CD4-positive, alpha-beta memory T cell (primary cell): Measurements from ENCODE around the gene SLC38A2. TPM values are rescaled to one million over a fixed set of nuclear protein-coding genes. Genes with fewer than 3 reads are reported as not detected.

ENCODE experiments used
- CTCF ChIA-PET: fragments of 350-600 bp; sonication (Branson Sonifier 250); formaldehyde crosslinking; loops from one replicate; lab custom pipeline; 2021; ENCODE audit warnings: inconsistent platforms; ENCODE audit not compliant: partially characterized antibody; lab: Charles Lee
- POLR2A ChIA-PET: fragments of 350-600 bp; sonication (Branson Sonifier 250); formaldehyde crosslinking; loops from one replicate; lab custom pipeline; 2021; ENCODE audit not compliant: partially characterized antibody; lab: Charles Lee
- DNase-seq, 5 donors: peaks; one replicate each; pipeline versions ENCODE4 v3.0.0 to v3.0.0-alpha.2; 2020 to 2022; ENCODE audit warnings: mixed read lengths in 1 of 5
- H3K27ac ChIP-seq: one replicate; pipeline ENCODE4 v1.7.0; 2013; ENCODE audit warnings: low read depth, low read length
- H3K27me3 ChIP-seq: 2 replicates; pipeline ENCODE4 v1.7.0; 2013; ENCODE audit warnings: mild to moderate bottlenecking, low read length, moderate library complexity; ENCODE audit not compliant: insufficient read depth
- H3K36me3 ChIP-seq: 2 replicates; pipeline ENCODE4 v1.7.0; 2013; ENCODE audit warnings: mild to moderate bottlenecking, low read length, moderate library complexity; ENCODE audit not compliant: insufficient read depth
- H3K4me1 ChIP-seq: 2 replicates; pipeline ENCODE4 v1.7.0; 2013; ENCODE audit warnings: mild to moderate bottlenecking, low read length, moderate library complexity; ENCODE audit not compliant: insufficient read depth
- H3K4me3 ChIP-seq, 2 donors: one replicate each; pipeline ENCODE4 v1.7.0; 2013; ENCODE audit warnings: low read length in 2 of 2, mild to moderate bottlenecking in 1 of 2
- H3K9me3 ChIP-seq, 2 donors: one replicate each; pipeline ENCODE4 v1.7.0; 2013; ENCODE audit warnings: low read length in 2 of 2, control low read depth in 1 of 2; ENCODE audit not compliant: control insufficient read depth in 1 of 2
- H3K27ac Mint-ChIP-seq, 7 donors: one replicate each; pipeline ENCODE4 v1.8.0; 2020 to 2021; ENCODE audit warnings: mixed read lengths in 7 of 7, mild to moderate bottlenecking in 6 of 7, inconsistent platforms in 3 of 7, moderate library complexity in 3 of 7
- H3K27me3 Mint-ChIP-seq, 2 donors: one replicate each; pipeline ENCODE4 v1.8.0; 2020 to 2021; ENCODE audit warnings: mixed read lengths in 2 of 2
- H3K36me3 Mint-ChIP-seq, 2 donors: one replicate each; pipeline ENCODE4 v1.8.0; 2020 to 2021; ENCODE audit warnings: mixed read lengths in 2 of 2, inconsistent platforms in 1 of 2, mild to moderate bottlenecking in 1 of 2
- H3K4me1 Mint-ChIP-seq, 4 donors: one replicate each; pipeline ENCODE4 v1.8.0; 2020 to 2021; ENCODE audit warnings: mixed read lengths in 4 of 4, mild to moderate bottlenecking in 1 of 4
- H3K4me3 Mint-ChIP-seq, 8 donors: one replicate each; pipeline ENCODE4 v1.8.0; 2020 to 2021; ENCODE audit warnings: mixed read lengths in 8 of 8, mild to moderate bottlenecking in 7 of 8, moderate library complexity in 6 of 8, inconsistent platforms in 3 of 8
- H3K9me3 Mint-ChIP-seq, 8 donors: one replicate each; pipeline ENCODE4 v1.8.0; 2020 to 2021; ENCODE audit warnings: mixed read lengths in 8 of 8, mild to moderate bottlenecking in 5 of 8, inconsistent platforms in 3 of 8, moderate library complexity in 1 of 8
- intact Hi-C: fragments of 100-400 bp; cut with micrococcal nuclease; formaldehyde crosslinking; loops from one replicate; pipeline ENCODE4 v1.15.1; 2023
- polyA plus RNA-seq, 2 donors: library from polyadenylated mRNA; unstranded; fragments of 300-500 nt; fragmentation: Illumina TruSeq; gene quantifications; one replicate each; pipeline ENCODE4 v1.2.3, GENCODE V29; 2021
- total RNA-seq, 2 experiments: library from RNA; stranded (reverse); gene quantifications; one replicate each; pipeline ENCODE4 v1.2.3, GENCODE V29; 2021

SLC38A2 gene
- 100 to 1,000 TPM; 200 to 208 TPM for total RNA-seq
- polyA plus RNA-seq, result 10 to 100 TPM; 46.8 to 73.6 TPM

GRCh38 chr12:46372544-46373300, at the start of gene SLC38A2:
TSS of gene SLC38A2 (minus strand) at chr12:46372773. CDS start at chr12:46371293, 1,480 bp downstream.
- POLR2A ChIA-PET, result interaction anchor here (0.9 to 5.7 kb wide), 16 partner anchors 11 to 1333 kb away, joined by 3 to 114 read pairs (median 8); partner anchors contain the start of genes RPAP3 and SLC38A1
- Mint-ChIP-seq H3K27ac (peak within 1 kb of the TSS; percentile 93 to 99 (median 99)), H3K4me3 (peak within 1 kb of the TSS; percentile 94 to 99 (median 96)), H3K9me3 (peaks cover 0 to 7% (median 0%) of the 10 kb centered on the region in 8 donors), H3K27me3 (peaks cover 0 to 6% of the 10 kb centered on the region in 2 donors), H3K4me1 (peaks cover 39 to 67% (median 43%) of the 10 kb centered on the region in 4 donors), H3K36me3 (peaks cover 19 to 47% of the 10 kb centered on the region in 2 donors)
- no peaks in the 10 kb centered on the region for H3K9me3 ChIP-seq
- peaks cover 26% of the 10 kb centered on the region for H3K36me3 ChIP-seq
- peak; percentile 94 to 96 (median 95) for DNase-seq
- peak within 1 kb of the TSS; percentile 88 for H3K27ac ChIP-seq
- peaks cover 53% of the 10 kb centered on the region for H3K4me1 ChIP-seq
- H3K27me3 ChIP-seq, result no peaks in the 10 kb centered on the region
- intact Hi-C loops, result loop anchor here (1.0 to 10.0 kb wide), 10 partner anchors 11 to 1155 kb away; partner anchors contain the start of genes ANO6 and SCAF11
- H3K4me3 ChIP-seq, result peak within 1 kb of the TSS; percentile 76 to 93
- CTCF ChIA-PET, result interaction anchor here (0.8 to 2.7 kb wide), 3 partner anchors 17 to 213 kb away, joined by 3 to 12 read pairs (median 3); no protein-coding TSS in a partner anchor

GRCh38 chr12:46419675-46420074, 47.1 kb upstream of the SLC38A2 start:
- H3K4me3 ChIP-seq, result no peak overlapping the region
- H3K9me3 ChIP-seq, result no peaks in the 10 kb centered on the region
- ChIA-PET CTCF (no interaction called here), POLR2A (no interaction called here)
- Mint-ChIP-seq H3K4me1 (peaks cover 0 to 6% (median 0%) of the 10 kb centered on the region in 4 donors), H3K27me3 (no peaks in the 10 kb centered on the region), H3K36me3 (peaks cover 3 to 15% of the 10 kb centered on the region in 2 donors), H3K27ac (no peak overlapping the region), H3K9me3 (peaks cover 0 to 24% (median 16%) of the 10 kb centered on the region in 8 donors), H3K4me3 (no peak overlapping the region)
- H3K27ac ChIP-seq, result no peak overlapping the region
- DNase-seq, result no peak
- H3K27me3 ChIP-seq, result no peaks in the 10 kb centered on the region
- intact Hi-C loops, result no loop called here
- H3K36me3 ChIP-seq, result no peaks in the 10 kb centered on the region
- H3K4me1 ChIP-seq, result no peaks in the 10 kb centered on the region

GRCh38 chr12:46415552-46415951, 43.0 kb upstream of the SLC38A2 start:
- no peaks in the 10 kb centered on the region for H3K27me3 ChIP-seq
- Mint-ChIP-seq H3K36me3 (peaks cover 0 to 12% of the 10 kb centered on the region in 2 donors), H3K9me3 (peaks cover 0 to 8% (median 7%) of the 10 kb centered on the region in 8 donors), H3K4me1 (peaks cover 0 to 2% (median 0%) of the 10 kb centered on the region in 4 donors), H3K27ac (no peak overlapping the region), H3K4me3 (no peak overlapping the region), H3K27me3 (no peaks in the 10 kb centered on the region)
- intact Hi-C loops, result no loop called here
- H3K27ac ChIP-seq, result no peak overlapping the region
- DNase-seq, result no peak
- no peaks in the 10 kb centered on the region for H3K4me1 ChIP-seq
- H3K4me3 ChIP-seq, result no peak overlapping the region
- H3K9me3 ChIP-seq, result no peaks in the 10 kb centered on the region
- CTCF ChIA-PET, result interaction anchor here (1.4 kb wide), 1 partner anchor 1327 kb away, joined by 3 read pairs; no protein-coding TSS in a partner anchor
- H3K36me3 ChIP-seq, result no peaks in the 10 kb centered on the region
- POLR2A ChIA-PET, result no interaction called here

- Mint-ChIP-seq H3K4me3 (no peak overlapping the region), H3K36me3 (peaks cover 0 to 12% of the 10 kb centered on the region in 2 donors), H3K27me3 (no peaks in the 10 kb centered on the region), H3K27ac (no peak overlapping the region), H3K9me3 (peaks cover 0 to 4% (median 1%) of the 10 kb centered on the region in 8 donors), H3K4me1 (peaks cover 0 to 2% (median 0%) of the 10 kb centered on the region in 4 donors)
- DNase-seq, result no peak
- no peak overlapping the region for H3K4me3 ChIP-seq
- no peaks in the 10 kb centered on the region for H3K27me3 ChIP-seq
- CTCF ChIA-PET, result interaction anchor here (1.4 kb wide), 1 partner anchor 1328 kb away, joined by 3 read pairs; no protein-coding TSS in a partner anchor
- intact Hi-C loops, result no loop called here
- no peaks in the 10 kb centered on the region for H3K9me3 ChIP-seq
- H3K36me3 ChIP-seq, result no peaks in the 10 kb centered on the region
- H3K4me1 ChIP-seq, result no peaks in the 10 kb centered on the region
- POLR2A ChIA-PET, result no interaction called here
- no peak overlapping the region for H3K27ac ChIP-seq
Observed at GRCh38 chr12:46414591-46415268, 42.2 kb upstream of the SLC38A2 start.

GRCh38 chr12:46413368-46413767, 40.8 kb upstream of the SLC38A2 start:
- Mint-ChIP-seq H3K4me3 (no peak overlapping the region), H3K4me1 (peaks cover 0 to 2% (median 0%) of the 10 kb centered on the region in 4 donors), H3K36me3 (peaks cover 0 to 12% of the 10 kb centered on the region in 2 donors), H3K27me3 (no peaks in the 10 kb centered on the region), H3K27ac (peak overlapping the region in 1 of 7 donors; percentile 29), H3K9me3 (peaks cover 0 to 2% (median 0%) of the 10 kb centered on the region in 8 donors)
- H3K4me1 ChIP-seq, result no peaks in the 10 kb centered on the region
- no peak overlapping the region for H3K4me3 ChIP-seq
- intact Hi-C loops, result no loop called here
- ChIA-PET POLR2A (no interaction called here), CTCF (no interaction called here)
- no peak for DNase-seq
- no peaks in the 10 kb centered on the region for H3K9me3 ChIP-seq
- H3K36me3 ChIP-seq, result no peaks in the 10 kb centered on the region
- H3K27me3 ChIP-seq, result no peaks in the 10 kb centered on the region
- H3K27ac ChIP-seq, result no peak overlapping the region

- Histone ChIP-seq H3K9me3 (no peaks in the 10 kb centered on the region), H3K4me3 (no peak overlapping the region), H3K27ac (no peak overlapping the region), H3K4me1 (no peaks in the 10 kb centered on the region), H3K27me3 (no peaks in the 10 kb centered on the region), H3K36me3 (no peaks in the 10 kb centered on the region)
- POLR2A ChIA-PET, result no interaction called here
- Mint-ChIP-seq H3K27ac (no peak overlapping the region), H3K4me1 (peaks cover 0 to 2% (median 1%) of the 10 kb centered on the region in 4 donors), H3K4me3 (no peak overlapping the region), H3K27me3 (no peaks in the 10 kb centered on the region), H3K9me3 (peaks cover 0 to 1% (median 0%) of the 10 kb centered on the region in 8 donors), H3K36me3 (peaks cover 0 to 7% of the 10 kb centered on the region in 2 donors)
- CTCF ChIA-PET, result no interaction called here
- DNase-seq, result no peak
- intact Hi-C loops, result no loop called here
Observed at GRCh38 chr12:46412857-46413256, 40.3 kb upstream of the SLC38A2 start.

- DNase-seq, result no peak
- no peaks in the 10 kb centered on the region for H3K4me1 ChIP-seq
- H3K27ac ChIP-seq, result no peak overlapping the region
- H3K27me3 ChIP-seq, result no peaks in the 10 kb centered on the region
- H3K9me3 Mint-ChIP-seq, result no peaks in the 10 kb centered on the region
- intact Hi-C loops, result no loop called here
- H3K4me3 Mint-ChIP-seq, result no peak overlapping the region
- no peaks in the 10 kb centered on the region for H3K36me3 ChIP-seq
- H3K36me3 Mint-ChIP-seq, result peaks cover 0 to 3% of the 10 kb centered on the region in 2 donors
- no peaks in the 10 kb centered on the region for H3K27me3 Mint-ChIP-seq
- H3K27ac Mint-ChIP-seq, result no peak overlapping the region
- no peaks in the 10 kb centered on the region for H3K9me3 ChIP-seq
- H3K4me1 Mint-ChIP-seq, result peaks cover 2 to 9% (median 6%) of the 10 kb centered on the region in 4 donors
- ChIA-PET CTCF (no interaction called here), POLR2A (no interaction called here)
- H3K4me3 ChIP-seq, result no peak overlapping the region
Observed at GRCh38 chr12:46410495-46410894, 37.9 kb upstream of the SLC38A2 start.
